Neural progenitor cell (in vitro differentiated cells): Measurements from ENCODE around the gene MGME1.

ENCODE experiments used
- CTCF ChIP-seq: fragments of 200-600 bp; sonication (generic); IDR thresholded peaks from 2 replicates; pipeline ENCODE4 v1.5.1; 2017; ENCODE audit warnings: antibody characterized with exemption, mild to moderate bottlenecking
- EZH2phosphoT487 ChIP-seq: fragments of 200-600 bp; sonication (generic); IDR thresholded peaks from 2 replicates; pipeline ENCODE4 v1.6.1; 2017; ENCODE audit warnings: antibody characterized with exemption

- TF ChIP-seq CTCF (no peak), EZH2phosphoT487 (no peak)
Observed at GRCh38 chr20:17987988-17988387, 19.2 kb downstream of the MGME1 start.
